AG04449 (cell line): ENCODE results near the gene RTL10.
"Not testable (repeated sequence)": the region's sequence is repeated elsewhere in the genome, so short reads cannot be mapped to it uniquely, and the experiment has no call there.

ENCODE experiments used
- CTCF ChIA-PET: fragments of 350-600 bp; formaldehyde crosslinking; extraction: SDS; loops from one replicate; lab custom pipeline; 2021; ENCODE audit warnings: antibody characterized with exemption; lab: Yijun Ruan, JAX
- POLR2A ChIA-PET: fragments of 400-600, 350-600 bp; formaldehyde crosslinking; extraction: SDS; loops from one replicate; lab custom pipeline; 2020; ENCODE audit warnings: antibody characterized with exemption, inconsistent platforms; lab: Yijun Ruan, JAX
- DNase-seq: peaks from one replicate; pipeline ENCODE4 v3.0.0-alpha.2; 2010; ENCODE audit warnings: low read depth, low spot score
- H3K4me3 ChIP-seq: 2 replicates; pipeline ENCODE4 v1.5.1; 2011; ENCODE audit warnings: low read depth, mild to moderate bottlenecking, control low read depth, low read length
- CTCF ChIP-seq: IDR thresholded peaks from one replicate; pipeline ENCODE4 v1.5.1; 2011; ENCODE audit warnings: mild to moderate bottlenecking, moderate library complexity, low read length, control low read depth, inconsistent platforms; ENCODE audit not compliant: insufficient read depth; ENCODE audit errors: missing control alignments

The RTL10 gene

DNA sequence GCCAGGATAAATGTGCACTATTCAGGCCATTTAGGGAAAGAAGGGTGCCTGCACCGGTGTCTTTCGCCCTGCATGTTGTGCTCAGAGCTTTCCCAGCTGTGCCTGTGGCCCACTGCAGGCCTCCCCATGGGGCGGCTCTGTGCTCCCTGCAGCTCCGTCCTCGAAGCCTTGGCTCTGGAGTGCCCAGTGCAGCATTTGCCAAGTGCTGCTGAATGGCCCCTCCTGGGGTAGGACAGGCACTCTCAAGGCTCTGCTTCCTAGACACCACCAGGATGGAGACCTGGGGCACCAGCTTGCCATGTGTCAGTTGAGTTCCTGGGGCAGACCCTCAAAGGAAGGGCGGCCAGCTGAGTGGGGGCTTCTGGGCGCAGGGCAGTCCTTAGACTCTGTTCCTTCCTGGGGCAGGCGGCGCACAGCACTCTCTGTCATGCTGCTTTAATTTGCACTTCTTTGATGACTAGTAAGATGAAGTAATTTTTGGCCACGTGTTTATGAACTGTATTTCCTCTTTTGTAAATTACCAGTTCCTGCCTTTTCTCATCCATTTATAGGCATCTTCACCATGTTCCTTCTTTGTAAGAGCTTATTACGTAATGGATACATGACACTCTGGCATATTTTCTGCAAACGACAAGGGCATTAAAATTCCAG lies 32.1 kb upstream of the RTL10 start:
- POLR2A ChIA-PET: no interaction called here
- DNase-seq: no peak
- CTCF ChIA-PET: interaction anchor here (2.0 to 9.2 kb wide), 2 partner anchors 24 to 156 kb away, joined by 12 to 58 read pairs; no protein-coding TSS in a partner anchor
- no peak overlapping the region for H3K4me3 ChIP-seq
- no peak for TF ChIP-seq CTCF

GRCh38 chr22:19885841-19886592 lies 31.3 kb upstream of the RTL10 start:
- no peak for DNase-seq
- POLR2A ChIA-PET: no interaction called here
- no peak for TF ChIP-seq CTCF
- CTCF ChIA-PET: interaction anchor here (2.0 to 9.2 kb wide), 2 partner anchors 24 to 155 kb away, joined by 12 to 58 read pairs; no protein-coding TSS in a partner anchor
- H3K4me3 ChIP-seq: no peak overlapping the region

DNA sequence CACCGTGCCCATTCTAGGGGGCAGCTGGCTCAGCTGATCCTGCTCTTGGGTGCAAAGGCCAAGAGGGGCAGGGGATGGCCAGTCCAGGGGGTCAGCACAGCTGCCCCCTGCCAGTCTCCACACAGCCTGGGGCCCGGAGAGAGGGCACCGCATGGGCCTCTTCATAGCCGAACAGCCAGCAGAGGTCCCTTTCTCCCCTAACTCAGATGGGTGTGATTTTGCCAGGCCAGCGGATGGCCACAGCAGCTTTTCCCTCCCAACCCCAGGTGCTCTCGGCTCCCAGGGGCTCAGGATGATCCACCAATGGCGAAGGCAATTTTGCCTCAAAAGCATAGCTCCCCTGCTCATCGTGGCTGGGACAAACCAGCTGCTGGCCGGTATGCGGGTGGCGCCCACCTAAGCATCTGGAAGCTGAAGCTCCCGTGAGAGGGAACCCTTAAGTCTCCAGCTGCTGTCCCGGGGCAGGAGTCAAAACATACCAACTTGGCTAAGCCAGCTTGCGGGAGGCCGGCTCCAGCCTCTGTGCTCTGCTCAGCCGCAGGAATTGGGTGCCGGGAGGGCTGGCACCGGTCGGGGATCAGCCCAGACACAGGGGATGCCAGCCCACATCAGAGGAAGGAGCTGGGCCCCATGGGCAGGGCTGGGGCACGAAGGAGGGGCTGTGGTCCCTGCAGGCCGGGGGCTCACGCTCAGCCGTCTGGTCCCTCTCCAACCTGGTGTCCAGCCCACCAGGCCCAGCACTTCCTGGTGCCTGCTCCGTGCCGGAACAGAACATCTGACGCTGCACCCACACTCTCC lies 30.5 kb upstream of the RTL10 start:
- ChIA-PET CTCF (interaction anchor here (0.9 to 9.2 kb wide), 3 partner anchors 8 to 155 kb away, joined by 3 to 58 read pairs (median 4); no protein-coding TSS in a partner anchor), POLR2A (no interaction called here)

DNA sequence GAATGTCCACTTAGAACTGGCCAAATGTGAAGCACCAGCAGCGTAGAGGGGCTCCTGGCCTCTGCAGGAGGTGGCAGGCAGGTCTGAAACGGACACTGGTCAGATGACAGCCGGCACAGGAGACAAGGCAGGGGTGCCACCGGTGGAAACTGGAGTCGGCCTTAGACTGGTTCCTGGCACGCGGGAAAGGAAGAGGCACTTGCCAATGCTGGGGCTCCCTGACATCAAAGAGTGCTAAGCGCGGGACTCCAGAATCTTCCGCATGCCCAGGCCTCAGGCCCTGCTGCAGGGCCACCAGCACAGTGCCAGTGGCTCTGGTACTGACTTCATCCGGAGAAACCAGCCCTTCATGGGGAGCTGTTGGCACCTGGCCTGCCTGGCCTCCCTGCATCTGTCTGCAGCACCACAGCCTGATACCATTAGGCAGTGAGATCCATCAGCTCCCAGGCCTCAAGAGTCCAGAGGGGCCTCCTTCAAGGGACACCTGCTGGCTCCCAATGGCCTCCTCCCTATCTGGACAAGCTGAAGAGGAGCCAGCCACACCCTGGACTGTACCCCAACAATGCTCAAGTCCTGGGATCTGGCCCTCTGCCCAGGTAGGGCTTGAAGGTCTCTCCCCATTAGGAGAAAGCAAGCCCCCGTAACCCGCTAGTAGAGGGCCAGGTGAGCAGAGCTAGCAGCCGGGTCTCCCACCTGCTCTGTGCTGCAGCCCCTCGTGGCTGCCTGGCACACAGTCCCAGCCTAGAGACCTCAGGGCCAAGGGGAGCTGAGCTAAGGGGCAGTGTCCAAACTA lies 29.7 kb upstream of the RTL10 start:
- ChIA-PET POLR2A (no interaction called here), CTCF (interaction anchor here (0.9 to 9.2 kb wide), 3 partner anchors 8 to 154 kb away, joined by 3 to 58 read pairs (median 4); no protein-coding TSS in a partner anchor)
- no peak overlapping the region for H3K4me3 ChIP-seq

More for the DNA sequence above, 30.5 kb upstream of the RTL10 start:
- DNase-seq: no peak
- TF ChIP-seq CTCF: no peak
- no peak overlapping the region for H3K4me3 ChIP-seq

DNA sequence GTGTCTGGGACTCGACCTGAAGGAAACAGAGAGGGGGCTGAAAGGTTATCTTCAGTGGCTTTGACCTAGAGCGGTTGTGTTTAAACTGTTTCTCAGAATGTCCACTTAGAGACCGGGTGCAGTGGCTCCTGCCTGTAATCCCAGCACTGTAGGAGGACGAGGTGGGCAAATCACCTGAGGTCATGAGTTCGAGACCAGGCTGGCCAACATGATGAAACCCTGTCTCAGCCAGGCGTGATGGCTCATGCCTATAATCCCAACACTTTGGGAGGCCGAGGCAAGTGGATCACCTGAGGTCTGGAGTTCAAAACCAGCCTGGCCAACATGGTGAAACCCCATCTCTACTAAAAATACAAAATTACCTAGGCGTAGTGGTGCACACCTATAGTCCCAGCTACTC lies 28.8 kb upstream of the RTL10 start:
- H3K4me3 ChIP-seq, DNase-seq, POLR2A ChIA-PET: not testable (repeated sequence)
- CTCF ChIA-PET: interaction anchor here (1.5 kb wide), 1 partner anchor 9 kb away, joined by 4 read pairs; no protein-coding TSS in a partner anchor

More for the DNA sequence above, 29.7 kb upstream of the RTL10 start:
- no peak for TF ChIP-seq CTCF
- no peak for DNase-seq
